HT-29 (cell line): ENCODE data around the gene COPS6. TPM values are rescaled to one million over a fixed set of nuclear protein-coding genes. Genes with fewer than 3 reads are reported as not detected.
"Not testable (repeated sequence)": the region's sequence is repeated elsewhere in the genome, so short reads cannot be mapped to it uniquely, and the experiment has no call there.

Source experiments
- DNase-seq: peaks from one replicate; pipeline ENCODE4 v3.0.0-alpha.2; 2015; ENCODE audit warnings: low spot score
- small RNA-seq: library from RNA; depleted of rRNA; stranded (forward); fragments of <200 nt; gene quantifications from one replicate; pipeline ENCODE3, GENCODE V24; 2014
- total RNA-seq: library from RNA; depleted of rRNA; stranded (reverse); fragments of >200 nt; shearing (Covaris generic); gene quantifications from 2 replicates; pipeline ENCODE4 v1.2.3, GENCODE V29; 2014; rRNA removed

Gene COPS6
- total RNA-seq, 1 experiment from 2014 or later: 111 TPM

DNA sequence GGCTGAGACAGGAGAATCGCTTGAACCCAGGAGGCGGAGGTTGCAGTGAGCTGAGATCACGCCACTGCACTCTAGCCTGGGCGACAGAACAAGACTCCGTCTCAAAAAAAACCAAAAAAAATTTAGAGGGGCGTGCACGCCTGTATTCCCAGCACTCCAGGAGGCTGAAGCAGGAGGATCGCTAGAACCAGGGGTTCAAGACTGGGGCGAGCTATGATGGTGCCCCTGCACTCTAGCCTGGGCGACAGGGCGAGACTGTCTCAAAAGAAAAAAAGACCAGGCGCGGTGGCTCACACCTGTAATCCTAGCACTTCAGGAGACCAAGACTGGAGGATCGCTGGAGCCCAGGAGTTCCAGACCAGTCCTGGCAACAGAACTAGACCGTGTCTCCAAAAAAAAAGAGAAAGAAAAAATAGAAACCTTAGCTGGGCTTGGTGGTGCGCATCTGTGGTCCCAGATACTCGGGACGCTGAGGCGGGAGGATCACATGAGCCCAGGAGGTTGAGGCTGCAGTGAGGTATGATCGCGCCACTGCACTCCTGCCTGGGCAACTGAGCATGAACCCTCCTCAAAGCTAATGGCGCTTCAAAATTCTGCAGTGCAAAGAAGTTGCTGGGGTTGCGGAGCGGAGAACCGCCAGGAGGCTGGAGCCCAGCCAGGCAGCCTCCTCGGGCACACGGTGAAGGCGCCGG lies 37.6 kb downstream of the COPS6 start:
- DNase-seq: no peak

DNA sequence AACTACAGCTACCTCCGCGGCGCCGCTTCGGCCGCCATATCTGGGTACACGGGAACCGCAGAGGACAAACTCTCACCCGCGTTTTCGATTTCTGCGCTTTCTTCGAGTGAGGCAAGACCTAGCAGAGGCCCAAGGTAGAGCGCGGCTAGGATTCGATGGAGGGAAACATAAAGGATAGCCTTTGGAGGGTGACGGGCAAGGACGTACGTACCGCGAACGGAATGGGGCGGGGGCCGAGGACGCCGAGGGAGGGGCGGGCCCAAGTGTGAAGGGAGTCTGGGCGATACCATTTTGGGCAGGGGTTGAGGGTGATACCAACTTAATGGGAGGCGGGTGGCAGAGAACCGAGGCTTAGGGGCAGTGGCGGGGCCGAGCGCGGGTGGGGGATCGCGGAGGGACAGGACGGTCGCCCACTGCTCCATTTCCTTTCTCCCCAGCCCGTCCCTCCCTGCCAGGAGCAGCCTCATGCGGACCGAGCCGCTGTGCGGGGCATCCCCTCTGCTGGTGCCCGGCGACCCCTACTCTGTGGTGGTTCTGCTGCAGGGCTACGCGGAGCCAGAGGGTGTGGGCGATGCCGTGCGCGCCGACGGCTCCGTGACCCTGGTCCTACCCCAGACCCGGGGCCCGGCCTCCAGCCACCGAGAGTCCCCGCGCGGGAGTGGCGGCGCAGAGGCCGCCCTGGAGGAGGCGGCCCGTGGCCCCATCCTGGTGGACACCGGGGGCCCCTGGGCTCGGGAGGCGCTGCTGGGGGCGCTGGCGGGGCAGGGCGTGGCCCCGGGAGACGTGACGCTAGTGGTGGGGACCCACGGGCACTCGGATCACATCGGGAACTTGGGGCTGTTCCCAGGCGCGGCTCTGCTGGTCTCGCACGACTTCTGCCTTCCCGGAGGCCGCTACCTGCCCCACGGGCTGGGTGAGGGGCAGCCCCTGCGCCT lies 38.4 kb downstream of the COPS6 start, which contains the start of gene MBLAC1:
TSS of gene MBLAC1 (plus strand) at position 37 of the 935 bp plus-strand sequence. CDS start at position 466, 429 bp downstream.
- DNase-seq: peak; percentile 96

GRCh38 chr7:100127866-100128636 lies 39.3 kb downstream of the COPS6 start:
- peak; percentile 22 for DNase-seq

DNA sequence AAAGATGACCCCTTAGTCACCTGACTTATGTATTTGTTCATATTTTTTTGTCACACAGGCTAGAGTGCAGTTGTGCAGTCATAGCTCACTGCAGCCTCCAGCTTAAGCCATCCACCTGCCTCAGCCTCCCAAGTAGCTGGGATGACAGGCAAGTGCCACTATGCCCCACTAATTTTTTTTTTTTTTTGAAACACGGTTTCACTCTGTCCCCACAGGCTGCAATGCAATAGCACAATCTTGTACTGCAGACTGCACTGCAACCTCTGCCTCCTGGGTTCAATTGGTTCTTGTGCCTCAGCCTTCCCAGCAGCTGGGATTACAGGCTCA lies 39.8 kb downstream of the COPS6 start:
- no peak for DNase-seq

- DNase-seq: not testable (repeated sequence)
Measured at GRCh38 chr7:100130220-100130607, 41.4 kb downstream of the COPS6 start.

DNA sequence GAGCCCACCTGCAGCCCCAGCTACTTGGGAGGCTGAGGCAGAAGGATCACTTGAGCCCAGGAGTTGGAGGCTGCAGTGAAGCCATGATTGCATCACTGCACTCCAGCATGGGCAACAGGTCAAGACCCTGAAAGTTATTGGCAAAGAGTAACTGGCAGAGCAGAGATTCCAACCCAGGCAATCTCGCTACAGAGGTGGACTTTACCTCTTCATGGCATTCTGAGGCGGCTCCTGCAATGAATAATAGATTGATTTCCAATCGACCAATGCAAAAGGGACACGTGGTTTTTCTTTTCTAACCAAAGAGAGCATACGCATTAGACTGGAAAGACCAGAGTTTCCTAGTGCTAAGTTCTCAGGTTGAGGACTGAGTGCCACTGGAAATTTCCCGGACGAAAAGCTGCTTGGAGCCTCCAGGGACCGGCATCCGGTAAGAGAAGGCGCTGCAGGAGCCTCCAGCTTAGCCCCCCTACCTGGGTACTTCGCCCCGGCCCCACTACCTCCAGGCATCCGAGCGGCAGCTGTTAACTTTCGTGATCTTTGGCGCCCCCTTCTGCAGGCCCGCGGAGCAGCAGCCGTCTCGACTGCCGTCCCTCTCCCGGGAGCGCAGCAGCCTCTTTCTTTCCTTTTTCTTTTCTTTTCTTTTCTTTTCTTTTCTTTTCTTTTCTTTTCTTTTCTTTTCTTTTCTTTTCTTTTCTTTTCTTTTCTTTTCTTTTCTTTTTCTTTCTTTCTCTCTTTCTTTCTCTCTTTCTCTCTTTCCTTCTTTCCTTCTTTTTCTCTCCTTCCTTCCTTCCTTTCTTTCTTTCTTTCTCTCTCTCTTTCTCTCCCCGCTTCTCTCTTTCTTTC lies 42.1 kb downstream of the COPS6 start:
- peak; percentile 81 for DNase-seq

- DNase-seq: no peak
Measured at GRCh38 chr7:100132126-100132525, 43.4 kb downstream of the COPS6 start.

GRCh38 chr7:100132697-100133151 lies 44.0 kb downstream of the COPS6 start:
- DNase-seq: peak; percentile 85

GRCh38 chr7:100137851-100138760 lies 49.3 kb downstream of the COPS6 start:
- DNase-seq: no peak

DNA sequence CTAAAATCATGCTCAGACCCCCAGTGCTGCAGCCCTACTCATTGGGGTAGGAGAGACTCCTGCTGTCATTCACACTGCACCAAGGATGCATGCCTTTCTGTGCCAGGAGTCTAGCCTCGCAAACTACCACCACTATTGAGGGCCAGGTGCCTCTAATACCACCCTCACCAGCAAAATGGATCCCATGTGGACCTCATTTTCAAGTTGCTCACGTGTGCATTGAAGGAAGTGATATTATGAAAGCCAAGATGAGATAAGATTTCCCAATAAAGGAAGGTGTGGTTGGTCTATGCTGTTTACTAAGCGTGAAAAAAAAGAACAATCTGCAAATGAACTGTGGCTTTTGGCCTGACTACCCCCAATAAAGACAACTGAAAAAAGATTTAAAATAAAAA lies 52.8 kb downstream of the COPS6 start:
- no peak for DNase-seq

Small RNAs within 50 kb of the gene (small RNA-seq; reads per million reads assigned to genes)
- gene MIR106B: 10.5 reads per million, percentile 88 among the genes with 10 or more reads in this experiment
- 175 reads per million, percentile 98 among the genes with 10 or more reads in this experiment for gene MIR25
- gene MIR93: 63.7 reads per million, percentile 96 among the genes with 10 or more reads in this experiment

Other genes starting within 250 kb of the COPS6 start
- 0.55 TPM in 1 of 2 replicates, not detected in the other for gene OR2AE1, start 211.9 kb upstream of the COPS6 start, total RNA-seq
- 15.1 and 16.0 TPM in 2 replicates for gene TRIM4, start 169.4 kb upstream of the COPS6 start, total RNA-seq
- not detected in 2 replicates for gene GJC3, start 159.3 kb upstream of the COPS6 start, total RNA-seq
- 42.3 and 43.2 TPM in 2 replicates for gene AZGP1, start 112.9 kb upstream of the COPS6 start, total RNA-seq
- 22.5 and 32.1 TPM in 2 replicates for gene ZKSCAN1, start 73.4 kb upstream of the COPS6 start, total RNA-seq
- gene ZSCAN21, start 39.2 kb upstream of the COPS6 start, total RNA-seq: 7.7 and 7.9 TPM in 2 replicates
- gene ZNF3, start 7.2 kb upstream of the COPS6 start, total RNA-seq: 22.2 and 23.6 TPM in 2 replicates
- 461 and 531 TPM in 2 replicates for gene MCM7, start 12.4 kb downstream of the COPS6 start, total RNA-seq
- 36.8 and 38.1 TPM in 2 replicates for gene AP4M1, start 12.7 kb downstream of the COPS6 start, total RNA-seq
- gene TAF6, start 30.4 kb downstream of the COPS6 start, total RNA-seq: 45.0 and 65.5 TPM in 2 replicates
- gene CNPY4, start 30.7 kb downstream of the COPS6 start, total RNA-seq: 2.7 and 5.5 TPM in 2 replicates
- 1.3 and 2.9 TPM in 2 replicates for gene MBLAC1, start 38.0 kb downstream of the COPS6 start, total RNA-seq
- 310 and 344 TPM in 2 replicates for gene LAMTOR4, start 59.9 kb downstream of the COPS6 start, total RNA-seq
- 22.5 and 27.8 TPM in 2 replicates for gene TRAPPC14, start 69.8 kb downstream of the COPS6 start, total RNA-seq
- not detected in 2 replicates for gene GAL3ST4, start 79.6 kb downstream of the COPS6 start, total RNA-seq
- 1.7 and 4.2 TPM in 2 replicates for gene GPC2, start 88.4 kb downstream of the COPS6 start, total RNA-seq
- gene STAG3, start 88.9 kb downstream of the COPS6 start, total RNA-seq: 0.05 and 0.08 TPM in 2 replicates
- gene PVRIG, start 131.0 kb downstream of the COPS6 start, total RNA-seq: not detected in 2 replicates
- not detected in 2 replicates for gene SPDYE3, start 218.7 kb downstream of the COPS6 start, total RNA-seq